Activated T-helper 17 cell treated with anti-CD3 and anti-CD28 coated beads, Interleukin-2, amount 50 U/mL, for 72 hours (primary cell): ENCODE results near the gene ZNF501. TPM values are rescaled to one million over a fixed set of nuclear protein-coding genes. Genes with fewer than 3 reads are reported as not detected.

Source experiments
- ATAC-seq: fragments of 150-1000 bp; cut with Tn5 transposase; replicated peaks from 2 replicates; pipeline ENCODE4 v1.10.0; 2021; ENCODE audit warnings: mild to moderate bottlenecking, moderate library complexity
- H3K27ac Mint-ChIP-seq: one replicate; pipeline ENCODE4 v1.8.0; 2022; ENCODE audit warnings: mixed read lengths
- H3K27me3 Mint-ChIP-seq: one replicate; pipeline ENCODE4 v1.8.0; 2022; ENCODE audit warnings: mixed read lengths
- H3K36me3 Mint-ChIP-seq: one replicate; pipeline ENCODE4 v1.8.0; 2022; ENCODE audit warnings: low read depth, mild to moderate bottlenecking, mixed read lengths
- H3K4me1 Mint-ChIP-seq: one replicate; pipeline ENCODE4 v1.8.0; 2022; ENCODE audit warnings: mixed read lengths
- H3K4me3 Mint-ChIP-seq: one replicate; pipeline ENCODE4 v1.8.0; 2022; ENCODE audit warnings: mild to moderate bottlenecking, mixed read lengths
- H3K9me3 Mint-ChIP-seq: one replicate; pipeline ENCODE4 v1.8.0; 2022; ENCODE audit warnings: mixed read lengths
- total RNA-seq, 2 donors: library from RNA; stranded (reverse); gene quantifications; one replicate each; pipeline ENCODE4 v1.2.3, GENCODE V29; 2022

Gene ZNF501
- total RNA-seq: 1 to 10 TPM in 1 of 2 donors, under 1 TPM in 1; 0.73 to 1.7 TPM

DNA sequence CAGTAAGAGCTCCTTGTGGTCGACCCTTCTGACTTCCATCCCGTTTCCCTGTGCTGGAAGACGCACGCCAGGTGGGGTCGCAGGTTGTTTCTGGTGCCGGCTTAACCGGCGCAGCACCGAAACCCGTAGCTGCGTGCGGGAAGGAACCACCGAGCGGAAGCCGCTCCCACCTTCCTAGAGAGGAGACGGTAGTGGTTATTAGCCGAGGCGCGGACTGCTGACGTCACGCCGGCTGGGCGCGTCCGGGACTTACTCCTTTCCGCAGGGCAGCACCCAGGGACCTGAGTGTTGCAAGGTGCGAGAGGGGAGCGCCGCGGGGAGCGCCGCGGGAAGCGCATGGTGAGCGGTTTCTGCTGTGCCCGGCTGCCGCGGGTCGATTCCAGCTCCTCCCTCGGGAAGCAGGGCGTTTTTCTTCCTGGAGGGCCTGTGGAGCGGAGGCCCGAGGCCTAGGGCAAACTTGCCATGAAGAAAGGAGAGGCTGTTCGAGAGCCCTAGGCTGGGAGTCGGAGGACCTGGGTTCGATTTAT lies at the start of gene ZNF501:
ZNF501 (plus strand) TSS at position 252 of the 527 bp plus-strand sequence. CDS start 4,787 bp downstream, outside the sequence.
- H3K27ac Mint-ChIP-seq: peak within 1 kb of the TSS; percentile 89
- H3K9me3 Mint-ChIP-seq: peaks cover 45% of the 10 kb centered on the region
- H3K36me3 Mint-ChIP-seq: peaks cover 46% of the 10 kb centered on the region
- no peaks in the 10 kb centered on the region for H3K27me3 Mint-ChIP-seq
- peaks cover 7% of the 10 kb centered on the region for H3K4me1 Mint-ChIP-seq
- peak; percentile 99 for ATAC-seq
- peak within 1 kb of the TSS; percentile 98 for H3K4me3 Mint-ChIP-seq

DNA sequence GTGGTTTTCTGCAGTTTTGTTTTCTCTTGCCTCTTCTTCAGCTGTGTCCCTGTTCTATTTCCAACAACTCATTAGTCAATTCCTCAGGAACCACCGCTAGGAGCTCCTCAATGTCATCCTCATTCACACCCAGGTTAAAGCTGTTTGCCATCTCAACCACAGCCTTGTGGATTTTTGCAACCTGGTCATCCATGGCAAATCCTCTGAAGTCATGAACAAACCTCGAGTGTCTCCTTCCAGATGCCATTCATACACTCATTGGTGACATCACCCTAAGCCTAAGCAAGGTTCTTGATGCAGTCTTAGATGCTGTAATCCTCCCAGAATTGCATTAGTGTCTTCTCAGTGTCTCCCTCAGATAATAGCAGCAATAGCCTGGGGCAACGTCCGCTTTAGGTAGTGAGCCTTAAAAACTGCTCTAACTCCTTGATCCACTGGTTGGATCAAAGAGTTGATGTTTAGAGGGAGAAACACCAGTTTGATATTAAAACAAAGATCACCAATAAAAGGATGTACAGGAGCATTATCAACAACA lies 48.4 kb upstream of the ZNF501 start:
- Mint-ChIP-seq H3K27me3 (peaks cover 4% of the 10 kb centered on the region), H3K4me1 (peaks cover 4% of the 10 kb centered on the region), H3K36me3 (no peaks in the 10 kb centered on the region), H3K9me3 (peaks cover 9% of the 10 kb centered on the region), H3K27ac (no peak overlapping the region), H3K4me3 (no peak overlapping the region)
- ATAC-seq: no peak

DNA sequence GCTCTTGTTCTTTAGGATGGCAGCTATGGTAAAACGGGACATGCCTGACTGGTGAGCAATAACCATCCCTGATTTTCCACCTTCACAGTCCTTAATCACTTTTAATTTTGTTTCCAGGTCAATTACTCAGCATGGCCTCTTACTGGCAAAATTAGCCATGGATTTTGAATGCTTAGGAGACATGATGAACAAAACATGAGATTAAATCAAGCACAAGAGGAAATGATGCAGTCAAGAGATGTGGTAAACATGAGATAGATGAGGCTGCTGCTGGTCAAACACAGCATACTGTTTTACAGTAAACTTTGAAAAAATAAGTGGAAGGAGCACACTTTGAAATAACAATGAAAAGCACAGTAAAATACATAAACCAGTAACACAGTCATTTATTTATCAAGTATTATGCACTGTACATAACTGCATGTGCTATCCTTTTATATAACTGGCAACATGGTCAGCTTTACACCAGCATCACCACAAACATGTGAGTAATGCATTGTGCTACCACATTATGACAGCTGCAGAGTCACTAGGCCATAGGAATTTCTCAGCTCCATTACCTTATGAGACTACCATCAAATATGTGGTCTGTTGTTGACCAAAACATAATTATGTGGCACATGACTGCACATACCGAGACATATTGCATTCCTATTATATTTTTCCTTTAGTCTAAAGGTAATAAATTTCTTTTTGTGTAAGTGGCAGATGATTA lies 47.1 kb upstream of the ZNF501 start:
- H3K36me3 Mint-ChIP-seq: no peaks in the 10 kb centered on the region
- peaks cover 17% of the 10 kb centered on the region for H3K9me3 Mint-ChIP-seq
- no peak overlapping the region for H3K4me3 Mint-ChIP-seq
- ATAC-seq: no peak
- peaks cover 4% of the 10 kb centered on the region for H3K4me1 Mint-ChIP-seq
- H3K27me3 Mint-ChIP-seq: peaks cover 15% of the 10 kb centered on the region
- H3K27ac Mint-ChIP-seq: no peak overlapping the region

DNA sequence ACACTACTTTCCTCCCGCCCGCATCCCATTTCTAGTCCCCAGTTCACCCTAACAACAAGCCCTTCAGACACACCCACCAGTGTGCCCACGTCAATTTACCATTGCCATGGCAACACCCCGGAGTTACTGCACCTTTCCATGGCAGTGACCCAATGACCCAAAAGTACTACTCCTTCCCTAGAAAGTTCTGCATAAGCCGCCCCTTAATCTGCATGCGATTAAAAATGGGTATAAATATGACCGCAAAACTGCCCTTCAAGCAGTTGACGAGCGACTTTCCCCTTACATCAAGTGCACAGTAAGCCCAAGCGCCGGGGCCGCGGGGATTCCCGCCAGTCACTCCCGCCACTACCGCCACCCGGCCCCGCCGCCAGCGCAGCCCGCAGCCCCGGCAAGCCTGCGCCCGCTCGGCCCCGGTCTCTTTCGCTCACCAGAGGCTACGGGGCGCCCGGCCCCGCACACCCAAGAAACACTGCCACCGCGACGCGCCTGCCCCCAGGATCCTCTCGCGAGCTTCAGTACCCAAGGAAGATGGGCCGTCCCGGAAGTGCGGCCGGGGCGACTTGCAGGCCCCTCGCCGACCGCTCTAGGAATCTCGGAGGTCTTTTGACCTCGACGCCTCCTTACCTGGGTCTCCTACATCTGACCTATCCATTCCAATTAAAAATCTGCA lies 44.2 kb upstream of the ZNF501 start:
- Mint-ChIP-seq H3K27me3 (peaks cover 29% of the 10 kb centered on the region), H3K4me3 (peak overlapping the region; percentile 57), H3K36me3 (no peaks in the 10 kb centered on the region), H3K27ac (no peak overlapping the region), H3K9me3 (peaks cover 27% of the 10 kb centered on the region), H3K4me1 (peaks cover 4% of the 10 kb centered on the region)
- ATAC-seq: peak; percentile 54

DNA sequence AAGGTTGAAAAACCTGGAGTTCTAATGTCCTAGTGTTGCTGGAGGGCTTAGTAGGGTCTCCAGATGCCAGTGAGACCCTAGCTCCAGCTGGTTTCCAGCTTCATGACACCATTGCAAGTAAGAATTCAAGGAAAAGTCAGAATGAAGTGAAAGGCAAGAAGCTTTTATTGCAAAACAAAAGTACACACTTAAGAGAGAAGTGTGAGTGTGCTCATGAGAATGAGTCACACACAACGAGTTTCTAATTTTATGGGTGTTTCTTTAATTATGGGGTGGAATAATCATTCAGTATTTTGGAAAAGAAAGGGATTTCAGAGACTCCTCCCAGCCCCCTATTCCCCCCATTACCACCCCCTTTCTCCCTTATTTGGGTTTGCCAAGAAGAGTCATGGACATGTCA lies 41.5 kb upstream of the ZNF501 start:
- no peak for ATAC-seq
- Mint-ChIP-seq H3K4me1 (peaks cover 4% of the 10 kb centered on the region), H3K27ac (no peak overlapping the region), H3K36me3 (no peaks in the 10 kb centered on the region), H3K4me3 (no peak overlapping the region), H3K27me3 (peaks cover 45% of the 10 kb centered on the region), H3K9me3 (peaks cover 30% of the 10 kb centered on the region)

DNA sequence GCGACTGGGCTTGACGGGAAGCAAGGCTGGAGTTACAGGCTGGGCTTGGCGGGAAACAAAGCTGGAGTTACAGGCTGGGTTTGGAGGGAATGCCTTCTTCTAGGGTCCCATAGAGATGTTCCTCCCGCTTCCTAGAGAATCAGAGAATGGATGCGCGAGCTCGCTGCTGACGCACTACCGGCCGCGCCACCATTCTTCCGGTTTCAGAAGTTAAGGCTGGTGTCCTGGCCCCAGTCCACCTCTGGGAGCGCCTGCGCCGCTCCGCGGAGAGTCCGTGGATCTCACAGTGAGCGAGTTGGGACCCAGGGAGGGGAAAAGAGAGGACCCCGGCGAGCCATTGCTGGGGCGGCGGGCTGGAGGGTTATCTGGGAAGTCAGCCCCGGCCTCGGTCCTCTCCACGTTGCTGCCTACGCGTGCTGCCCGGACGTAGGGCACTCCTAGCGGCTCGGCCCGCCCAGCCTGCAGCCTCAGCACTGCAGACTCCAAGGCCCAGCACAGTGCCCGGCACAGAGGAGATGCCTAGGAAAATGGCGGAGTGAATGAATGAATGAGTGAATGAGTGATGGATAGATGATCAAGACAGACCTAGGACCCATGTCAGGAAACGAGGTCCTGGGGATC lies 16.9 kb upstream of the ZNF501 start, which contains the start of gene ZNF502:
ZNF502 (plus strand) TSS at position 206 of the 621 bp plus-strand sequence. CDS start 7,602 bp downstream, outside the sequence.
- Mint-ChIP-seq H3K27me3 (peaks cover 11% of the 10 kb centered on the region), H3K27ac (peak within 1 kb of the TSS; percentile 73), H3K4me1 (no peaks in the 10 kb centered on the region), H3K4me3 (peak within 1 kb of the TSS; percentile 85), H3K9me3 (peaks cover 17% of the 10 kb centered on the region), H3K36me3 (peaks cover 11% of the 10 kb centered on the region)
- peak; percentile 78 for ATAC-seq

DNA sequence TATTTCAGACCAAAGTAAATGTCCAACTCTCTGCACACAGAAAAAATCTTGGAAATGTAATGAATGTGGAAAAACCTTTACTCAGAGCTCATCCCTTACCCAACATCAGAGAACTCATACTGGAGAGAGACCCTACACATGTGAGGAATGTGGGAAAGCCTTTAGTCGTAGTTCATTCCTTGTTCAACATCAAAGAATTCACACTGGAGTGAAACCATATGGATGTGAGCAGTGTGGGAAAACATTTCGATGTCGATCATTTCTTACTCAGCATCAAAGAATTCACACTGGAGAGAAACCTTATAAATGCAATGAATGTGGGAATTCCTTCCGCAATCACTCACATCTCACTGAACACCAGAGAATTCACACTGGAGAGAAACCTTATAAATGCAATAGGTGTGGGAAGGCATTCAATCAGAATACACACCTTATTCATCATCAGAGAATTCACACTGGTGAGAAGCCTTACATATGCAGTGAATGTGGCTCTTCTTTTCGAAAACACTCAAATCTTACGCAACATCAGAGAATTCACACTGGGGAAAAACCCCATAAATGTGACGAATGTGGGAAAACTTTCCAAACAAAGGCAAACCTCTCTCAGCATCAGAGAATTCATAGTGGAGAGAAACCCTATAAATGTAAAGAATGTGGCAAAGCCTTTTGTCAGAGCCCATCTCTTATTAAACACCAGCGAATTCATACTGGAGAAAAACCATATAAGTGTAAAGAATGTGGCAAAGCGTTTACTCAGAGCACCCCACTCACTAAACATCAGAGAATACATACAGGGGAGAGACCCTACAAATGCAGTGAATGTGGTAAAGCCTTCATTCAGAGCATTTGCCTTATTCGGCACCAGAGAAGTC lies 8.0 kb upstream of the ZNF501 start:
- no peaks in the 10 kb centered on the region for H3K27me3 Mint-ChIP-seq
- H3K27ac Mint-ChIP-seq: no peak overlapping the region
- peaks cover 50% of the 10 kb centered on the region for H3K9me3 Mint-ChIP-seq
- no peaks in the 10 kb centered on the region for H3K4me1 Mint-ChIP-seq
- H3K4me3 Mint-ChIP-seq: no peak overlapping the region
- peaks cover 39% of the 10 kb centered on the region for H3K36me3 Mint-ChIP-seq
- ATAC-seq: no peak

DNA sequence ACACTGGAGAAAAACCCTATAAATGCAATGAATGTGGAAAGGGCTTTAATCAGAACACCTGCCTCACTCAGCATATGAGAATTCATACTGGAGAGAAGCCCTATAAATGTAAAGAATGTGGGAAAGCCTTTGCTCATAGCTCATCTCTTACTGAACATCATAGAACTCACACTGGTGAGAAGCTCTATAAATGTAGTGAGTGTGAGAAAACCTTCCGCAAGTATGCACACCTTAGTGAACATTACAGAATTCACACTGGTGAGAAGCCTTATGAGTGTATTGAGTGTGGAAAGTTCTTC lies 7.4 kb upstream of the ZNF501 start:
- Mint-ChIP-seq H3K4me1 (no peaks in the 10 kb centered on the region), H3K9me3 (peaks cover 46% of the 10 kb centered on the region), H3K4me3 (no peak overlapping the region), H3K27me3 (no peaks in the 10 kb centered on the region), H3K27ac (no peak overlapping the region), H3K36me3 (peaks cover 34% of the 10 kb centered on the region)
- no peak for ATAC-seq

DNA sequence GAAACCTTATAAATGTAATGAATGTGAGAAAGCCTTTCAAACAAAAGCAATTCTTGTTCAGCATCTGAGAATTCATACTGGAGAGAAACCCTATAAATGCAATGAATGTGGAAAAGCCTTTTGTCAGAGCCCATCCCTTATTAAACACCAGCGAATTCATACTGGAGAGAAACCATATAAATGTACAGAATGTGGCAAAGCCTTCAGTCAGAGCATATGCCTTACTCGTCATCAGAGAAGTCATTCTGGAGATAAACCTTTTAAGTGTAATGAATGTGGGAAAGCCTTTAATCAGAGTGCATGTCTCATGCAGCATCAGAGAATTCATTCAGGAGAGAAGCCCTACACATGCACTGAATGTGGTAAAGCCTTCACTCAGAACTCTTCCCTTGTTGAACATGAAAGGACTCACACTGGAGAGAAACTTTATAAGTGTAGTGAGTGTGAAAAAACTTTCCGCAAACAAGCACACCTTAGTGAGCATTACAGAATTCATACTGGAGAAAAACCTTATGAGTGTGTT lies 5.3 kb downstream of the ZNF501 start:
- Mint-ChIP-seq H3K4me1 (peaks cover under 1% of the 10 kb centered on the region), H3K4me3 (no peak overlapping the region), H3K36me3 (peaks cover 40% of the 10 kb centered on the region), H3K27ac (no peak overlapping the region), H3K9me3 (peaks cover 41% of the 10 kb centered on the region), H3K27me3 (no peaks in the 10 kb centered on the region)
- no peak for ATAC-seq

DNA sequence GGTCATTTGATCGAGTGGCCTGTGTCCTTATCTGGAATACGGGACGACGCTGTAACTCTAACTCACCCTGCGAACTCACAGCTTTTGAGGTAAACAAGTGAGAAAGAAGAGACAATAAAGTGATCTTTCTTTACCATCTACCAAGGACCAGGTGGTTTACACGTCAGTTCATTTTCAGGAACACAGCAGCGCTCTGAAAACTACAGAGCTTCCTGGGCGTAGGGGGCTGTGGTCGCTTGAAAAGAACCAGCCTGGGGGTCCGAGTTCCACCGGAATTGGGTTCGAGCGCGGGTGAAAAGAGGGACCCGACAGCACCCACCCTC lies 31.6 kb downstream of the ZNF501 start:
- H3K27ac Mint-ChIP-seq: peak overlapping the region; percentile 74
- peak; percentile 6 for ATAC-seq
- H3K4me3 Mint-ChIP-seq: peak overlapping the region; percentile 88
- no peaks in the 10 kb centered on the region for H3K27me3 Mint-ChIP-seq
- H3K9me3 Mint-ChIP-seq: peaks cover 3% of the 10 kb centered on the region
- peaks cover 15% of the 10 kb centered on the region for H3K4me1 Mint-ChIP-seq
- H3K36me3 Mint-ChIP-seq: peaks cover 52% of the 10 kb centered on the region

DNA sequence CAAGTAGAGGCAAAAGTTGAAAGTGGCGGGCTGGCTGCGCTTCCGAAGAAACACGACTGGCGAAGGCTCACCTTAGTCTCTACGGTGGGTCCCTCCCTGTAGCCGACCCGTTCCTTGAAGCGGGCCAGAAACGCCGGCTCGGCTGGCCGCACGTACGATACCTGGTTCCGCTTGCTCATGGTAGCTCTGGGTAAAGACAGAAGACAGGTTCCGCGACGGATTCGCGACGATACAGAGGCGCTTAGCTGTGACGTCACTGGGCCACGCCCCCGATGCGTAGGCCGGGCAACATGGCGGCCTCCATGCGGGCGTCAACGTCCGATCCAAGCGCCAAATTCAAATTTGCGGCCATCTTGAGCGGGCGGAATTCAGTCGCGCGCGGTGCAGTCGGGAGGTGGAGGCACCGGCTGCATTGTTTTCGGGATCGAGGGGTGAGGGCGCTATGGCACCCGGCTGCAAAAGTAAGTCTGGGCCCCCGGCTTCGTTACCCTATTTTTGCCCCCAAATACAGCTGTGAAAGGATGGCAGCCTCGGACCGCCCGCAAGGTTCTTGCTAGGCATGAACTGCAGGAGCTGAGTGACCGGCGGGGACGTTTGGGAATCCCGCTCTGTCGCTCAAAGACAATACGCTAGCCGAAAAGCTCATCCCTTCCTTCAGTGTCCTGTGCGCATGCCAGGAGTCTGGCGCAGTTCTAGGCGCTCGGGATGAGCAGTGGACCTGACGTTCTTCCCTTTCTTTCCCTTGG lies 32.2 kb downstream of the ZNF501 start, which contains the start of the genes KIAA1143 and KIF15:
KIAA1143 (minus strand) TSS at position 196 of the 746 bp plus-strand sequence; CDS start at position 179, 17 bp downstream.
KIF15 (plus strand) TSS at position 371 of the 746 bp plus-strand sequence; CDS start at position 443, 72 bp downstream.
- ATAC-seq: peak; percentile 99
- peaks cover 15% of the 10 kb centered on the region for H3K4me1 Mint-ChIP-seq
- H3K9me3 Mint-ChIP-seq: peaks cover 3% of the 10 kb centered on the region
- H3K4me3 Mint-ChIP-seq: peak within 1 kb of the TSS; percentile 88
- H3K27me3 Mint-ChIP-seq: no peaks in the 10 kb centered on the region
- H3K36me3 Mint-ChIP-seq: peaks cover 51% of the 10 kb centered on the region
- H3K27ac Mint-ChIP-seq: peak within 1 kb of the TSS; percentile 74

DNA sequence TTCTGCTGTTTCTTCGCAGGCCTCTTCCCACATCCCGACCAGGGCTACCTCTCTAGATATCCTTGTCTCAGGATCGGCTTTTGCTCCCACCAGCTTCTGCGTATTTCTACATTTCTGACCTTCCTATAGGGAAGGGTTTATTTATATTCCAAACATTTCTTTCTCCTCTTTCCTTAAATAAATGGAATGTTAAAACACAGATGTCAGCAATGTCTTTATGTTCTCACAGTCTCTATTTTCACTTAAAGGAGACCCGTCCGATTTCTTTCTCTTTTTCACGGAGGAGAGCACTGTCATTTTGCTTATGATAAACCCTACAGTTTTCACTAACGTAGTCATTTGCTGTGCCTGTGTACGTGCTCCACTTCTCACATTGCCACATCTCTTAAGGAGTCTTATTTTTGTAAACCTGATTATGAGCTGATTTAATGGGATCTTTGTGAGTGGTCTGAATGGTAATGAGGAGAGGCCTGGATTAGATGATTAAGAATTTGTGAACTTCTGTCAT lies 32.8 kb downstream of the ZNF501 start:
- no peak for ATAC-seq
- peaks cover 47% of the 10 kb centered on the region for H3K36me3 Mint-ChIP-seq
- peaks cover under 1% of the 10 kb centered on the region for H3K9me3 Mint-ChIP-seq
- no peaks in the 10 kb centered on the region for H3K27me3 Mint-ChIP-seq
- peaks cover 11% of the 10 kb centered on the region for H3K4me1 Mint-ChIP-seq
- H3K4me3 Mint-ChIP-seq: peak overlapping the region; percentile 88
- peak overlapping the region; percentile 74 for H3K27ac Mint-ChIP-seq

DNA sequence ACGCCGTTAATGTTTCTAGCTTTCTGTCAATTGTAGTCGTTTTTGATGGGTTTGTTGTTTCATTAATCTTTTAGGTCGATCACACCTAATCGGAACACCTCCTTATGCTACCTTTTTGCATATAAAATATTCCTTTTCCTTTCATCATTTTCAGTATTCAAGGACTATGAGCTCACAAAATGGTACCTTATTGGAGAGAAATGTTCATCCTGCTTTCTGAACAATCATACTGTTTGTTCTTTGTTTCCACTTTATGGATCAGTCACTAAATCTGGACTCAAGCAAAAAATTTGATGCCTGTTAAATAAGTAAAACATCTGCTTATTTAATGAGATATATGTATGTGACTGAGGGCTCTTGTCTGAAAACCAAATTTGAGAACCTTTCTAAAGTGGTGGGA lies 33.3 kb downstream of the ZNF501 start:
- ATAC-seq: no peak
- Mint-ChIP-seq H3K27ac (peak overlapping the region; percentile 74), H3K9me3 (no peaks in the 10 kb centered on the region), H3K36me3 (peaks cover 42% of the 10 kb centered on the region), H3K4me1 (peaks cover 7% of the 10 kb centered on the region), H3K27me3 (no peaks in the 10 kb centered on the region), H3K4me3 (peak overlapping the region; percentile 88)
